ENCODE data around the gene TTK.

The TTK gene

GRCh38 chr6:80005406-80005805 lies 957 bp downstream of the TTK start:
- no peaks in the 10 kb centered on the region for H3K9me3 ChIP-seq
- H3K36me3 ChIP-seq: no peaks in the 10 kb centered on the region
- intact Hi-C loops (cut with DNase I; ENCODE audit: low total_unique reads): no loop called here
- no peak for TF ChIP-seq CTCF (IDR thresholded peaks at IDR 0.05)
- no peak for DNase-seq
- peaks cover 0 to 7% (median 6%) of the 10 kb centered on the region in 4 donors for H3K4me1 ChIP-seq
- H3K27ac ChIP-seq: no peak overlapping the region
- H3K27me3 ChIP-seq: no peaks in the 10 kb centered on the region
- no peak overlapping the region for H3K4me3 ChIP-seq

- intact Hi-C loops (cut with DNase I; ENCODE audit: low total_unique reads): no loop called here
- H3K4me1 ChIP-seq: peaks cover 0 to 7% (median 6%) of the 10 kb centered on the region in 4 donors
- H3K36me3 ChIP-seq: no peaks in the 10 kb centered on the region
- no peaks in the 10 kb centered on the region for H3K27me3 ChIP-seq
- H3K4me3 ChIP-seq: no peak overlapping the region
- no peak overlapping the region for H3K27ac ChIP-seq
- DNase-seq: no peak
- no peak for TF ChIP-seq CTCF (IDR thresholded peaks at IDR 0.05)
- H3K9me3 ChIP-seq: no peaks in the 10 kb centered on the region
Measured at GRCh38 chr6:80006541-80006940, 2.1 kb downstream of the TTK start.

- no peak for TF ChIP-seq CTCF (IDR thresholded peaks at IDR 0.05)
- H3K27ac ChIP-seq: no peak overlapping the region
- no peak for DNase-seq
- H3K4me3 ChIP-seq: no peak overlapping the region
- H3K9me3 ChIP-seq: no peaks in the 10 kb centered on the region
- peaks cover 0 to 7% (median 6%) of the 10 kb centered on the region in 4 donors for H3K4me1 ChIP-seq
- H3K36me3 ChIP-seq: no peaks in the 10 kb centered on the region
- H3K27me3 ChIP-seq: no peaks in the 10 kb centered on the region
- intact Hi-C loops (cut with DNase I; ENCODE audit: low total_unique reads): no loop called here
Measured at GRCh38 chr6:80009531-80009930, 5.1 kb downstream of the TTK start.

GRCh38 chr6:80010288-80010687 lies 5.8 kb downstream of the TTK start:
- no peaks in the 10 kb centered on the region for H3K9me3 ChIP-seq
- H3K4me1 ChIP-seq: no peaks in the 10 kb centered on the region
- H3K27ac ChIP-seq: no peak overlapping the region
- intact Hi-C loops (cut with DNase I; ENCODE audit: low total_unique reads): no loop called here
- TF ChIP-seq CTCF (IDR thresholded peaks at IDR 0.05): no peak
- no peaks in the 10 kb centered on the region for H3K27me3 ChIP-seq
- no peaks in the 10 kb centered on the region for H3K36me3 ChIP-seq
- DNase-seq: no peak
- H3K4me3 ChIP-seq: no peak overlapping the region

- no peak for TF ChIP-seq CTCF (IDR thresholded peaks at IDR 0.05)
- H3K27ac ChIP-seq: no peak overlapping the region
- no peaks in the 10 kb centered on the region for H3K9me3 ChIP-seq
- H3K4me1 ChIP-seq: no peaks in the 10 kb centered on the region
- H3K36me3 ChIP-seq: no peaks in the 10 kb centered on the region
- intact Hi-C loops (cut with DNase I; ENCODE audit: low total_unique reads): no loop called here
- no peak overlapping the region for H3K4me3 ChIP-seq
- DNase-seq: no peak
- H3K27me3 ChIP-seq: no peaks in the 10 kb centered on the region
Measured at GRCh38 chr6:80015839-80016435, 11.5 kb downstream of the TTK start.
